Endometrial microvascular endothelial cells (primary cell): ENCODE data around the gene ERICH6B. TPM values are rescaled to one million over a fixed set of nuclear protein-coding genes. Genes with fewer than 3 reads are reported as not detected.

Experiments
- in situ Hi-C: cut with HindIII; loops from 2 replicates; pipeline ENCODE4 v1.10.0; 2017; ENCODE audit warnings: low sequenced_read_pairs, low pct_unique_long_range_greater_than_20kb; ENCODE audit errors: inconsistent ontology term
- total RNA-seq: library from RNA; depleted of rRNA; stranded (reverse); fragments of >200 nt; gene quantifications from one replicate; pipeline ENCODE4 v1.2.3, GENCODE V29; 2015; ENCODE audit errors: inconsistent ontology term

ERICH6B gene
- total RNA-seq, 1 donor from 2014 or later: not detected

DNA sequence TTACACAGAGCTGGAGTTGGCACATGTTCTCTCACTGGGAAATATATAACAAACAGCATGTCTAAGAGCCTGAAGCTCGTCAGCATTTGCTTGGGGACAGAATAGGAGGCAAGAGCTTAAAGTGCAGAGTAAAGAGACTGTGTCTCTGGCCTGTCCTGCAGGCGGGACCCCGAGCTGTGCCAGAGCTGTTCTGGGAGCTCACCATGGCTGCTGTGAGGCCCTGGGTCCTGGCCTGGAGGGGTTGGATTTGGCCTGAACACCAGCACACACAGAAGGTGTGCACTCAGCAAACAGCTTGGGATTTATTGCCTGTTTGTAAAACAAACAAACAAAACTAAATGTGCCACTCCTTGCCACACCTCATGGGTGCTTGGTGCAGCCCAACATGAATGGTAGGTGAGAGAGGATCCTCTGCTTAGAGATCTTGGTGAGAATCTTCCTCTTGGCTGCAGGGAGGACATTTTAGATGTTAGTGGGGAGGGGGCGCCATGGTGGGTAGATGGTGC, 60.9 kb downstream of the ERICH6B start:
- in situ Hi-C loops: no loop called here

DNA sequence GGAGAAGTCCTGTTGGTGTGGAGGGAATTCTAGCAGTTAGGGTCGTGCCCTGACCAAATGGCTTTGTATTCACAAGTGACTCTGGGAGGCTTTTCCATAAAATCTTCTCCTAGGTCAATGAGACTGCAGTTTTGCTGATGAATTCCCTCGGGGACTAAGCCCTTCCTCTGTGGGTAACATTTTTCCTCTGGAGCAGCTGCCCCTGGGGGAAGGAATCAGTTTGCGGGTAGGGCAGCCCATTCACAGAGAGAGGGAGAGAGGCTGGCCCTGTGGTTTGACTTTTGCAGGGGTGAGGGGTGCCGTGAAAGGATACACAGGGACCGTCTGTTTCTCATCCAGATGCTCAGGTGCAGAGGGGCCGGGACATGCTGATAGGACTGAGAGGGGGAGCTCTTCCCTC, 67.3 kb downstream of the ERICH6B start:
- in situ Hi-C loops: no loop called here

DNA sequence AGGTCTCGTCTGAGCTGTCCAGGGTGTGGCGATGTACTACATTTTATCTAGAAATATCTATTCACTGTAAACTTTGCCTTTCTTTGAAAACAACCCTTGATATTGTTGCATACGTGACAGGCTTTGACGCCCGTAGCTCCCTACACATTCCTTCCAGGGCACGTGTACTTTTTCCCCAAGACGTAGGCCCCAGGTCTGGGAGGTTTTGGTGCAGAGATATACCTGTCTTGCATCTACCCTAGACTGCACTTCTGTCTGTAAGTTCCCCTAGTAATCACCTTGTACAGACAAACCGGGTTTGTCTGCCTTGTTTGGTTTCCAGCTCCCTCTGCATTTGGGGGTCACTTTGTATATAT, 69.2 kb downstream of the ERICH6B start:
- in situ Hi-C loops: no loop called here

DNA sequence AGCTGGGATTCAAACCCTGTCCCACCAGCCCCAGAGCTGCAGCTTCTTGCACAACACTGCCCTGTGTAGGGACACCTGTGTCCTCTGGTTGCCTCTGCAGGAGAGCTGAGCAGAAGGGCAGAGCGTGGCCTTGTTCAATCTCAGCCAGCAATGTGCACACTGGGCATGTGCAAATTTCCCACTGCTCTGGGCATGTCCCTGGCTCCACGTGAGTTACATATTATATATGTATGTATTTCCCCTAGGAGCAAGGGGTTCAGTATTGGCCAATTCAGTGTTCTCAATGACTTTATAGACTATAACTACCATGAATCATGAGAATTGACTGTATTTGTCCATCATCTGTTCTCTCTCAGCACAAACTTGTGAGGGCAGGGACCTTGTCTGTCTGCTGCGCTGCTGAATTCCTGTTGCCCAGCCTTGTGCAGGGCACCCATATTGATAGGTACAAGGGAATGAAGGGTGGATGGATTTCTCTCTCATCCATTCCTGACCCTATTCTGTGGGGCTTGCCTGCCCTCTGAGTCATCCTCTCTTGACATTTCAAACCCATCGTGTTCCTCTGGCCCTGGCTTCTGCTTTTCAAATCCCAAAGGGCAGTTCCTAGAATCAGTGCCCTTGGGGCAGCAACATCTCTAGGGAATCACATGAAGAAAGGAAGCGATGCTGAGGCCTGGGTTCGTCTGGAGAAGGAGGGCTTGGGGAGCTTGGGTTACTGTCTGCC, 69.7 kb downstream of the ERICH6B start:
- in situ Hi-C loops: no loop called here

DNA sequence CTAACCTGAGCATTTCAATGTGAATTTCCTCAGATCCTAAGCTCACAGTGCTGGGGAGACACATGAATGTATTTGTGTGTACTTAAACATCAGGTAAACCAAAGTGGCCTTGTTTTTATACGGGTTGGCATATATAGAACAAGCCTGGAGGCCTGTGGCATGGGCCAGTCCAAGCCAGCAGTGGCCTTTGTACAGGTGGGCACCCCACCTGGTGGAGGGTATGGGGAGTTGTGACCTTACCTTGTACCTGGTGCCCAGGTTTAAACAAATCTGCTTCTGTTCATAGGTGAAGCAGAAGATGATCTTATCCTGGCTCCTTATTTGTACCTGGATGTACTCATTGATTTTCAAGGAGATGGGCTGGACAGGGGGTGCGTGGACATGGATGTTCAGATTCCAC, 71.0 kb downstream of the ERICH6B start:
- in situ Hi-C loops: no loop called here

DNA sequence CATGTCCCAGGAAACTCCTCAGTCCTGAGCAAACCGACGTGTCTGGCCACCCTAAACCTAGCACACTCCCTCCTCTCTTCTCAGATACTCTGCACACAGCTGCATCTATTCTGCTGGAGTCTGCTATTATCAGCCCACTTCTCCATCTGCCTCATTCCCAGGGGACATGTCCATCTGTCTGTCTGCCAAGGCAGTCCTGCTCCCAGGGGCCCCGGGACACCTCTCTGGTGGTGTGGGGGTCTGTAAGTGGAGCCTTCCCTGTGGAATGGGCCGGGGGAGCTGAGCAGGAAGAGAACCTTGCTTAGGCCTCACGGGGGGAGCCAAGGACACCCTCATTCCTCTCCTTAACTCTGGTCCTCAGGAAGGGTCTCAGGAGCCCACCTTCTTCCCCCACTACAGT, 72.7 kb downstream of the ERICH6B start:
- in situ Hi-C loops: no loop called here

DNA sequence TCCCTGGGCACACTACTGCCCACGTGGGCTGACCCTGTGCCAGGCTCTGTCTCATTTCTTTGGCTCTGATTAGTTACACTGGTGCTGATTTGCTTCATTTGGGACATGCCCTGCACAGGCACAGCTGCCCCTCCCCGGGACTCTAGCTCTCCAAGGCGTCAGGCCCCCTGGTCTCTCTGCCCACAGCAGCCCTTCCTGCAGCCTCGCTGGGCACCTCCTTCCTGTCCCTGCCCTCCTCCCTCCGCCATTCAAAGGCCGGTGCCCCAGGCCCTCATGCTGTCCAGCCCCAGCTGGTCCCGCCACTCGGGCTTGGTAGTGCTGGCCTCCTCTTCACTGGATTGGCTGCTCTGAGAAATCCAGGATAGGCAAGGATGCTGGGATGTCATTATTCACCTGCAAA, 73.1 kb downstream of the ERICH6B start:
- in situ Hi-C loops: no loop called here

DNA sequence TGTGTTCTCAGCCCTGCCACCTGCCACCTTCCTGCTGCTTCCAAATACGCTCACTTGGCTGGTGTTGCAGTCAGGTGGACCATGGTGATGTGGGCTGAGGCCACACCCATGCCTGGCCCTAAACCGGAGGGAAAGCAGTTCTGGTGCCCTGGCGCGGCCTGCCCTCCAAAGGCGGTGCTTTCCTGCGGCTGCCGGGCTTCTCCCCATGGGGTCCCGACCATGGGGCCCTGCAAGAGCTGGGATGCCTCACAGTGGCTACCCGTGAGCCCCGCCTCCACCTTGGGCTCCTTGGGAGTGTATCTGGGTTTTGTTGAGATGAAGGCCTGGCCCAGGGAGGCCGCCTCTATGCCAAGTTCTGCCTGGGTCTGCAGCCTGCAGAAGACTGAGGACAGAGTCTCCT, 73.7 kb downstream of the ERICH6B start:
- in situ Hi-C loops: no loop called here

DNA sequence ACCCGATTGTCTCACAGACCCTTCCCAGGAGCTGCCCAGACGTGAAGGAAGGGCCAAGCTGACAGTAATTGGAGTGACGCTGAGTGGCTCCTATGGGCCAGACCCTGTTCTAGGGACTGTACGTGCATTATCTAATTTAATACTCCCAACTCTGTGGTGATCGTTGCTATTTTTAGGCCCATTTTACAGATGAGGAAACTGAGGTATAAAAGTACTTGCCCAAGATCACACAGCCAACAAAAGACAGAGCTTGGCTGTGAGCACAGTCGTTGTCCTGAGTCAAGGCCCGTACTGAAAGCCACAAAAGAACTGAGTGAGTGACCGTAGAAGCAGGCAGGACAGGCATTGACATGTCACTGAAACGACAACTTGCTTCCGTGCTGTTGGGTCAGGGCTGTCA, 74.7 kb downstream of the ERICH6B start:
- in situ Hi-C loops: no loop called here

DNA sequence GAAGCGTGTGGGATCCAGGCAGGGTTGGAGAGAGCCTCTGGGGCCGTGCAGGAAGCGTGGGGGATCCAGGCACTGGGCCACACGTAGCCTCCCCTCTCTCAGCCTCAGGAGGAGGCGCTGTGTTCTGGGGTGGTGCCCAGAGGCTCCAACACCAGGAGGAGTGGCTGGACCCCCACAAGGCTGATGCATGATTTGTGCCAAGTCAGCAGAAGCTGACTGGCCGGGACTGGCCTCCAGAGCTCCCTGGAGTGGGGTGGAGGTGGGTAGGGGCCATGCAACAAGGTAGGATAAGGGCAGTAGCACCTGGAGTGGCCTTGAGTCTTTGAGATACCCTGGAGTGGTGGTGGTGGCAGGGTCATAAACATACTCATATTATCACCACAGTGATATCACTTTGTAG, 75.3 kb downstream of the ERICH6B start:
- in situ Hi-C loops: no loop called here

DNA sequence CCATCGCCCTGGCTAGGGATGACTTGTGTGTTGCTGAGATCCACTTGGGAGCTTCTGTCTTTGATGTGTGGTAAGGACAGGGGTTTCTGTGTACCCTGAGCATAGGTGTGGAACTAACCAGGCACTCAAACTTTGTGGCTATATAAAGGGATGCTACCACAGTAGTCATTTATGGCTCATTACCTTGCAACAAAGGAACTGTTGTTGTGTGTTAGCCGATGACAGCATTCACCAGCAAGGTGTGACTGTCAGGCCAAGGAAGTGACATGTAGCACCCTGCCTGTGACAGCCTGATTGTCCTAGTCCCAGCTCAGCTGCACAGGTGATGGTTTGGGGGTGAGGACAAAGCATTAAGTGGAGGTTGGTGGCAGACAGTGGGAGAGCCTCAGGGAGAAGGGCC, 77.2 kb downstream of the ERICH6B start:
- in situ Hi-C loops: no loop called here

DNA sequence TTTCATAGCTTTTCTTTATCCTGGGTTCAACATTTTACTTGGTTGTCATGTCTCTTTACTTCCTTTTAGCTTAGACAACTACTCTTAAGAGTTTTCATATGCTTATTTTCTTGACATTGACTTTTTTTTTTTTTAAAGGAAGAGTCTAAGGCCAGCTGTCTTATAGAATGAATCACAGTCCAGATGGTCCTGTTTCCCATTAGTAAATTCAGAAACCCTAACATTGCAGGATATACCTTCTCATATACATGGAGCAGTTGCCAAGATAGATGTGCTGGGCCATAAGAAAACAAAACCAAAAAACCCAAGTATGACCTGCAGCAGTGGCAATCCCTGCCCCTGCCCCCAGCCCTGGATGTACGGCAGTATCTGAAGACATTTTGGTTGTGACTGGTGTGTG, 78.0 kb downstream of the ERICH6B start:
- in situ Hi-C loops: no loop called here

DNA sequence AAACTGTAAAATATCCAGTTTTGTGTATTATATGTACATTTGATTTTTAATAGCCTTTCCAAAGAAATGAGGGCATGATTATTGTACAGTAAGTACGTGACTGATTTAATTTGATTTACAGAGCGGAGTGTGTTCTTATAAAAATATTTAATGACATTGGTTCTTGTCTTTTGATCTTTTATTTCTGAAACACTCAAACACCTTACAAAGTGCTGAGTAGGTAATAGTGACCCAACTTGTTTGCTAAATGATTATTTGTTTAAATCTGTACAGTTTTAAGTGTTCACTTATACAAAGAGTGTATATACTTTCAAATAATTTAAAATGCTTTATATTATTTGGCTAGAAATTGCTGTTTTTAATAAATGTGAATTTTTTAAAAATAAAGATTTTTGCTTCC, 79.3 kb downstream of the ERICH6B start:
- in situ Hi-C loops: no loop called here

DNA sequence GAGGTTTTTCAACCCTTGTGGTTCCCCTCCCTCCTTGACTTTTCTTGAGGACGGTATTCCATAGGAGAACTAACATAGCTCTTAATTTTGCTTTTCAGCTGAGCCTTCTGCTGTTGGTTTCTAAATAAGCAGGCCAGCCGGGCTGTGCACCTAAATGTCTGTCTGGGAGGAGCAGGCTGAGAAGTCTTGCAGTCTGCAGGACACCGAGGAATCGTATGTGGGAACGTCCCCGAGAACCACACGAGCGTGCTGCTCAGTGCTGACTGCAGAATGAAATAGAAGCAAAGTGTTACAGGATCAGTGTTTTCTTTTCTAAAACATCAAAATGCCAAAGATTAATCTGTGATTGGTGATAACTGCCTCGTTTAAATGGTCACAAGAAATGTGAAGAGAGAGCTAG, 80.9 kb downstream of the ERICH6B start:
- in situ Hi-C loops: no loop called here

DNA sequence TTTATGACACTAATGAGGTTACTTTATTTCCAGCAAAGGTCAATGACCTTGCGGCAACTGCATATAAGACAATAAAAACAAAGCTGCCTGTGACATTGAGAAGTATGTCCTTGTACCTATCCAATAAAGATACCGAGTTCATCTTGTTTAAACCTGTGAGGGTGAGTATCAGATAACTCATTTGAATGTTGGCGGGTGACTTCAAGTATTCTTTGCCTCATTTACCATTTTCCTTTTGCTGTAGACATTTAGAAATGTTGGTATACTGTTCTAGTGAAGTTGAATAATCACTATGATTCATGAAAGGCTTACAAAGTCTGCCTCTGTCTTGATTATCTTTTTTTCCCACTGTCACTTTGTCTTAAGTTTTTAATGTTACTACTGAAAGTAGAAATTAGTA, 85.8 kb downstream of the ERICH6B start:
- in situ Hi-C loops: no loop called here

DNA sequence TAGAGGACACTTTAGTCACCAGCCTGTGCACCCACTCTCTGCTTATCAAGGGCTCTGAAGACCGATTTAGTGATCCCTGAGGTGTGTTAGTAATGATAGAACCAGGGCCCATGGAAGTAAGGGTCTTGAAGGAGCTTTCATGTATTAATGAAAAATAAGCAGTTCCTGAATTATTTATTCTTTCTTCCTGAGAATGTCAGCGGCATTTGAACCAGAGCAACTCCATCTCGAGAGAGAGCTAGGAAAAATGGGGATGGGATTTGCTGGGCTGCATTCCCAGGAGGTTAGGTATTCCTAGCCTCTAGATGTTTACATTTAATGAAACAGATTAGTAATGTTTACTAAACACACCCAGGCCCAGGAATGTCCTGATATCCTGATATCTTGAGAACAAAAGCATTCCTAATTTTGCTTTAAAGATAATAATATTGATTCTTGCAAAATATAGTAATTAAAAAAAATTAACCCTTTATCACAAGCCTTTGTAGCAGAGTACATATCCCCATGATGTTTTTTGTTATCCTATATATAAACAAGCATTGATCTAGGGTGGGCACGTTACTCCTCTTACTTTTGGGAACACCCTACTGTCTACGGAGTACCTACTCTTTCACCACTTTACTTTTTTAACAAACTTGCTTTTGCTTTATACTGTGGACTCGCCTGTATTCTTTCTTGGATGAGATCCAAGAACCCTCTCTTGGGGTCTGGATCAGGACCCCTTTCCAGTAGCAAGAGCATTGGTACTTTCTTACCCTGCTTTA, 87.7 kb downstream of the ERICH6B start:
- in situ Hi-C loops: no loop called here

DNA sequence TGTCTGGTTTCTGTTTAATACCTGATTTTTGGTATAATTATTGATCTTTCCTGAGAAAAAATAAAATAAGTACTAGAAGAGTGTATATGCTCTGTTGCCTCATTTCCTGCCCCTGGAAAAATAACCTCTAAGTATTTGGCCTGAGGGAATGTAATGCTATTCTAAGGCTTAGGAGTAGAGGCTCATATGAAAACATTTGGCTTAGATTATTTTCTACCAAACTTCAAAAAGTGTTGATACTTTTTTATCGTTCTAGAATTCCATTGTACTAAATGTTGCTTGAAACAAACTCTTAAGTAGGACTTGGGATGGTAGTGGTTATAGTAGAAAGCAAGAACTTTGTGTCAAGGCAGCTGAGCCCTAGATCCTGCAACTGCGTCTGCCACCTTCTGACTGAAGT, 93.0 kb downstream of the ERICH6B start:
- in situ Hi-C loops: no loop called here

DNA sequence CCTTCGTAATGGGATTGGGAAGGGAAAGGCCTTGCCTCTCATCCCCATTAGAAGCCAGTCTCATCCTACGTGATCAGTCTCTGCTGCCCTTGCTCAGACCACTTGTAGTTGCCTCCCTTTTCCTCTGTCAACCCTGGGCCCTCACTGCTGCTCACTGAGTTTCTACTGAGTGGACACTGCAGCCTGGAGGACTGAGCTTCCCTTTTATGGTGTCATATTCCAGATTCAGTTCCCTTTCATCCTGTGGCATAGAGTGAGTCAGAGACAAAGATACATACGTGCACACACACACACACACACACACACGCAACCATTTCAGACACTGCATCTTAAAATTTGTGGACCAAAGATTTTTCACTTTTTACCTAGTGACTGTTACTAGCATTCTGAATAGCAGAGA, 94.2 kb downstream of the ERICH6B start:
- in situ Hi-C loops: no loop called here

DNA sequence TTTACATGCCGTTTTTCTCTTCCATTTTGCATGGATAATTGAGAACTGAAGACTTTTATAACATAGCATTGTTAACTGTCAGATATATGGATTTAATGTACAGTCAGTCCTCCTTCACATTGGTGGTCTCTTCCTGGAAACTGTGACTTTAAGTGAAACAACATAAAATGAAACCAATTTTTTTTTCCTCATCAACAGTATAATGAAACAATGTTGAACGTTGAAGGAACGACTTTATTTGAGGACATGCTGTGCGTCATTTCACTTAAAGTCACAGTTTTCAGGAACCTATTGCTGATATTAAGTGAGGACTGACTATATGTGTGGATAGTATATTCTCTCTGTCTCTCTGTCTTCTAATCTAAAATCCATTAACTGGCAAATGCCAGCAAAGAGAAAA, 96.0 kb downstream of the ERICH6B start:
- in situ Hi-C loops: no loop called here

DNA sequence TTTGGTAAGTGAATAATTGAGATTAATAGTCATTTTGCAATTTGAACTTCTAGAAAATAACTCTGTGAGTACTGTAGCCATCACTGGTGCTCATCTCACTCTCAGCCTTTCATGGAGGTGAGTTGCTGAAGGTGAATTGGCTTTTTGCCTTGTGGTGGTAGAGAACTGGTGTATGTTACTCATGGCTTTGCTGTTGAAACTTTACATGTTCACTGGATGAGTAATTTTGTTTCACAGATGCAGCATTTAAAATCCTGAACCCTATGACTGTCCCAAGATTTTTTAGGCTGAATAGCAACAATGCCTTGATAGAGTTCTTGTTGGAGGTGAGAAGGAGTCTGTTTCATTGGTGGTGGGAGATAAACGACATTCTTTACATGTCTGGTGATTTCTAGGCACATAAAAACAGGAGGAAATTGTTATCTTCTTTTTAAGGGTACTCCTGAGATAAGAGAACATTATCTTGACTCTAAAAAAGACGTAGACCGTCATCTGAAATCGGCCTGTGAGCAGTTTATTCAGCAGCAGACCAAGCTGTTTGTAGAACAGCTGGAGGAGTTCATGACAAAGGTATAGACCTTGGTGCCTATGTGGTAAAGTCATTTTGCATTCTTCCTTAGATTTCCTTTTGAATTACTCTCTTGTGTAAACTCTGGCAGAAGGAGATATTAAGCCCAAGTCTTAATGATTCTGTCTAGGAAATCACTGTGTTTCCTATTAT, 96.9 kb downstream of the ERICH6B start:
- in situ Hi-C loops: no loop called here
